LHCN-M2 (cell line): ENCODE data around the gene LUC7L. TPM values are rescaled to one million over a fixed set of nuclear protein-coding genes. Genes with fewer than 3 reads are reported as not detected.

Experiments
- DNase-seq: peaks from one replicate; pipeline ENCODE4 v3.0.0-alpha.2; 2012; ENCODE audit warnings: low read depth
- total RNA-seq: library from RNA; depleted of rRNA; stranded (reverse); fragments of >200 nt; gene quantifications from 2 replicates; pipeline ENCODE4 v1.2.3, GENCODE V29; 2014; rRNA removed

Gene LUC7L
- total RNA-seq, 1 experiment from 2014 or later = 56.2 TPM

- no peak for DNase-seq
Measured at GRCh38 chr16:142405-142967, 86.8 kb downstream of the LUC7L start.

GRCh38 chr16:140175-140857, 88.9 kb downstream of the LUC7L start:
- DNase-seq = no peak

Other genes with a start within 250 kb of the LUC7L start
- 4.0 and 6.7 TPM in 2 replicates for gene POLR3K, start 175.8 kb downstream of the LUC7L start, total RNA-seq
- 28.1 and 31.8 TPM in 2 replicates for gene SNRNP25, start 175.6 kb downstream of the LUC7L start, total RNA-seq
- gene RHBDF1, start 156.8 kb downstream of the LUC7L start, total RNA-seq = 91.8 and 93.7 TPM in 2 replicates
- gene MPG, start 151.2 kb downstream of the LUC7L start, total RNA-seq = 254 and 304 TPM in 2 replicates
- 11.5 and 21.8 TPM in 2 replicates for gene NPRL3, start 90.8 kb downstream of the LUC7L start, total RNA-seq
- gene HBZ, start 76.8 kb downstream of the LUC7L start, total RNA-seq = not detected in 2 replicates
- gene HBM, start 63.5 kb downstream of the LUC7L start, total RNA-seq = not detected in 2 replicates
- gene HBA2, start 56.6 kb downstream of the LUC7L start, total RNA-seq = 0.77 TPM in 1 of 2 replicates, not detected in the other
- gene HBA1, start 52.8 kb downstream of the LUC7L start, total RNA-seq = not detected in 2 replicates
- 1.5 TPM in 1 of 2 replicates, not detected in the other for gene HBQ1, start 49.0 kb downstream of the LUC7L start, total RNA-seq
- gene FAM234A, start 5.4 kb upstream of the LUC7L start, total RNA-seq = 107 and 132 TPM in 2 replicates
- gene RGS11, start 46.5 kb upstream of the LUC7L start, total RNA-seq = 0.96 and 1.1 TPM in 2 replicates
- gene ARHGDIG, start 51.1 kb upstream of the LUC7L start, total RNA-seq = not detected in 2 replicates
- gene PDIA2, start 53.7 kb upstream of the LUC7L start, total RNA-seq = 0.29 and 1.2 TPM in 2 replicates
- 21.6 and 22.8 TPM in 2 replicates for gene AXIN1, start 123.3 kb upstream of the LUC7L start, total RNA-seq
- 135 and 156 TPM in 2 replicates for gene MRPL28, start 141.1 kb upstream of the LUC7L start, total RNA-seq
- gene PGAP6, start 152.5 kb upstream of the LUC7L start, total RNA-seq = 72.4 and 90.2 TPM in 2 replicates
- 142 and 186 TPM in 2 replicates for gene NME4, start 167.8 kb upstream of the LUC7L start, total RNA-seq
- gene DECR2, start 172.4 kb upstream of the LUC7L start, total RNA-seq = 18.8 and 22.6 TPM in 2 replicates
- 44.1 and 61.6 TPM in 2 replicates for gene RAB11FIP3, start 196.2 kb upstream of the LUC7L start, total RNA-seq